ENCODE data around the gene EGFR. TPM values are rescaled to one million over a fixed set of nuclear protein-coding genes. Genes with fewer than 3 reads are reported as not detected.

Gene EGFR
- total RNA-seq, 1 donor from 2014 or later: 6.1 TPM

DNA sequence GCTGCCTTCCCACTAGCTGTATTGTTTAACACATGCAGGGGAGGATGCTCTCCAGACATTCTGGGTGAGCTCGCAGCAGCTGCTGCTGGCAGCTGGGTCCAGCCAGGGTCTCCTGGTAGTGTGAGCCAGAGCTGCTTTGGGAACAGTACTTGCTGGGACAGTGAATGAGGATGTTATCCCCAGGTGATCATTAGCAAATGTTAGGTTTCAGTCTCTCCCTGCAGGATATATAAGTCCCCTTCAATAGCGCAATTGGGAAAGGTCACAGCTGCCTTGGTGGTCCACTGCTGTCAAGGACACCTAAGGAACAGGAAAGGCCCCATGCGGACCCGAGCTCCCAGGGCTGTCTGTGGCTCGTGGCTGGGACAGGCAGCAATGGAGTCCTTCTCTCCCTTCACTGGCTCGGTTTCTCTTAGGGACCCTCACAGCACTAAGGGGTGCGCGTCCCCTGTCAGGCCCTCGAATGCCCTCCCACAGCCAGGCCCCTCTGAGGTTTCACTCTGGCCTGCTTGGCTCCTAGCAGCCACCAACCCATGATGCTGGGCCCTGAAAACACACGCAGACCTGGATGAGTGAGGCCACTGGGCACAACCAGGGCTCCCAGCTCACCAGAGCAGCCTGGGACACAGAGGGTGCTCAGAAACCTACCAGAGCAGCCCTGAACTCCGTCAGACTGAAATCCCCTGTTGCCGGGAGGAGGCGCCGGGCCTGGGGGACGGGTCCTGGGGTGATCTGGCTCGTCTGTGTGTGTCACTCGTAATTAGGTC, 173.3 kb downstream of the EGFR start:
- Histone ChIP-seq H3K9me3 (replicated peaks) (no peaks in the 10 kb centered on the region), H3K27me3 (ENCODE audit: low read depth) (no peaks in the 10 kb centered on the region), H3K27ac (replicated peaks) (peak overlapping the region; percentile 31), H3K4me3 (no peak overlapping the region), H3K4me1 (peaks cover 48% of the 10 kb centered on the region), H3K36me3 (peaks cover 6% of the 10 kb centered on the region)
- no peak for DNase-seq
- TF ChIP-seq, protein P1, sequence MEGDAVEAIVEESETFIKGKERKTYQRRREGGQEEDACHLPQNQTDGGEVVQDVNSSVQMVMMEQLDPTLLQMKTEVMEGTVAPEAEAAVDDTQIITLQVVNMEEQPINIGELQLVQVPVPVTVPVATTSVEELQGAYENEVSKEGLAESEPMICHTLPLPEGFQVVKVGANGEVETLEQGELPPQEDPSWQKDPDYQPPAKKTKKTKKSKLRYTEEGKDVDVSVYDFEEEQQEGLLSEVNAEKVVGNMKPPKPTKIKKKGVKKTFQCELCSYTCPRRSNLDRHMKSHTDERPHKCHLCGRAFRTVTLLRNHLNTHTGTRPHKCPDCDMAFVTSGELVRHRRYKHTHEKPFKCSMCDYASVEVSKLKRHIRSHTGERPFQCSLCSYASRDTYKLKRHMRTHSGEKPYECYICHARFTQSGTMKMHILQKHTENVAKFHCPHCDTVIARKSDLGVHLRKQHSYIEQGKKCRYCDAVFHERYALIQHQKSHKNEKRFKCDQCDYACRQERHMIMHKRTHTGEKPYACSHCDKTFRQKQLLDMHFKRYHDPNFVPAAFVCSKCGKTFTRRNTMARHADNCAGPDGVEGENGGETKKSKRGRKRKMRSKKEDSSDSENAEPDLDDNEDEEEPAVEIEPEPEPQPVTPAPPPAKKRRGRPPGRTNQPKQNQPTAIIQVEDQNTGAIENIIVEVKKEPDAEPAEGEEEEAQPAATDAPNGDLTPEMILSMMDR (IDR thresholded peaks at IDR 0.05; ENCODE audit: borderline replicate concordance): no peak
- intact Hi-C loops (cut with micrococcal nuclease): no loop called here

DNA sequence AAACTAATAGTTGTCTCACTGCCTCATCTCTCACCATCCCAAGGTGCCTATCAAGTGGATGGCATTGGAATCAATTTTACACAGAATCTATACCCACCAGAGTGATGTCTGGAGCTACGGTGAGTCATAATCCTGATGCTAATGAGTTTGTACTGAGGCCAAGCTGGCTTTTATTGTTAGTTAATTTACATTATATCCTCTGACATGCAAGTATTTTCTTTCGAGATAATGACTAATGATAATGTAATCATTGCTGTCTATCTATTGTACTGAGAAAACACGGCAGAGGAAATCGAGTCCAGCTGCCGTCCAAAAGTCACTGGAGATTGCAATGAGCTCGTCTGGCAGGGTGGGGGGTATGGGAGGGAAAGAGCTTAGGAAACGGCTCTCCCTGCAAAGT, 173.9 kb downstream of the EGFR start:
- Histone ChIP-seq H3K27ac (replicated peaks) (peak overlapping the region; percentile 31), H3K9me3 (replicated peaks) (no peaks in the 10 kb centered on the region), H3K27me3 (ENCODE audit: low read depth) (no peaks in the 10 kb centered on the region), H3K4me3 (no peak overlapping the region), H3K4me1 (peaks cover 41% of the 10 kb centered on the region), H3K36me3 (peaks cover 6% of the 10 kb centered on the region)
- DNase-seq: no peak
- TF ChIP-seq, protein P1 (IDR thresholded peaks at IDR 0.05; ENCODE audit: borderline replicate concordance): no peak
- intact Hi-C loops (cut with micrococcal nuclease): no loop called here

DNA sequence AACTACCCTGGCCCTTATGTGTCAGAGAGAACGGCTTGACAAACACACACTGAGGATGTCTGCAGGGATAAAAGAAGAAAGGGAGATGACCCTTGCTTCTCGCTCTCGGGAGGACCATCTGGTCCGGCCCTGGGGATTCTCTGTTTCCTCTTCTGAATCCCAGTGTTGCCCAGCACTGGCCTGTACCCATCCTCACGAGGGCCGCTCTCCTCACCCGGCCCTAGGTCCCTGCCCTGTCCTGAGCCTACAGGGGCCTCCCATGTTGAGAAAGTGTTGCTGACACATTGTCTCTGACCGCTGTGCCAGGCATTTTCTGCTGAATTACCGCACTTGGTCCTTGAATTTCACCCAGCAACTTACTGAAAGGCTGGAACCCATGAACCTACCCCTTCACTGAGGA, 174.4 kb downstream of the EGFR start:
- Histone ChIP-seq H3K27me3 (ENCODE audit: low read depth) (no peaks in the 10 kb centered on the region), H3K4me1 (peaks cover 36% of the 10 kb centered on the region), H3K36me3 (peaks cover 6% of the 10 kb centered on the region), H3K9me3 (replicated peaks) (no peaks in the 10 kb centered on the region), H3K27ac (replicated peaks) (peak overlapping the region; percentile 14), H3K4me3 (no peak overlapping the region)
- DNase-seq: no peak
- TF ChIP-seq, protein P1 (IDR thresholded peaks at IDR 0.05; ENCODE audit: borderline replicate concordance): no peak
- intact Hi-C loops (cut with micrococcal nuclease): no loop called here

DNA sequence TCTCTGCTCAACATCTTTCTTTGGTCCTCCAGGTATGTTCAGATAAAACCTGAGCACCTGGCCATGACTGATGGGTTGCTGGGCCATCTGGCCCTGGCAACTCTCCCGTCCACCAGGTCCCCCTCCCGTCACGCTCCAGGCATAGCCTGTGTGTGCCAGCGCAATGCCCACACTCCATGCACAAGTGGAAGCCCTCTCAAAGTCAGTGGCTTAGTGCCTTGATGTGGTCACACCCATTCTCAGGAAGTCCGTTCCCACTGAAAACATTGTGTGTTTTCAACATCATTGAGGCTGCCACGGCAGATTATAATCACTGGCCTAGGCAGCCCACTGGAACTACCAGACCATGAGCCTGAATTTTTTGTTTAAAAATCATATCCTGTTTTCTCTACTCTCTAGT, 175.7 kb downstream of the EGFR start:
- DNase-seq: no peak
- no peak overlapping the region for H3K4me3 ChIP-seq
- no peaks in the 10 kb centered on the region for H3K27me3 ChIP-seq (ENCODE audit: low read depth)
- no peaks in the 10 kb centered on the region for H3K9me3 ChIP-seq (replicated peaks)
- H3K4me1 ChIP-seq: peaks cover 29% of the 10 kb centered on the region
- peaks cover 17% of the 10 kb centered on the region for H3K36me3 ChIP-seq
- intact Hi-C loops (cut with micrococcal nuclease): no loop called here
- H3K27ac ChIP-seq (replicated peaks): peak overlapping the region; percentile 34
- TF ChIP-seq, protein P1 (IDR thresholded peaks at IDR 0.05; ENCODE audit: borderline replicate concordance): no peak

DNA sequence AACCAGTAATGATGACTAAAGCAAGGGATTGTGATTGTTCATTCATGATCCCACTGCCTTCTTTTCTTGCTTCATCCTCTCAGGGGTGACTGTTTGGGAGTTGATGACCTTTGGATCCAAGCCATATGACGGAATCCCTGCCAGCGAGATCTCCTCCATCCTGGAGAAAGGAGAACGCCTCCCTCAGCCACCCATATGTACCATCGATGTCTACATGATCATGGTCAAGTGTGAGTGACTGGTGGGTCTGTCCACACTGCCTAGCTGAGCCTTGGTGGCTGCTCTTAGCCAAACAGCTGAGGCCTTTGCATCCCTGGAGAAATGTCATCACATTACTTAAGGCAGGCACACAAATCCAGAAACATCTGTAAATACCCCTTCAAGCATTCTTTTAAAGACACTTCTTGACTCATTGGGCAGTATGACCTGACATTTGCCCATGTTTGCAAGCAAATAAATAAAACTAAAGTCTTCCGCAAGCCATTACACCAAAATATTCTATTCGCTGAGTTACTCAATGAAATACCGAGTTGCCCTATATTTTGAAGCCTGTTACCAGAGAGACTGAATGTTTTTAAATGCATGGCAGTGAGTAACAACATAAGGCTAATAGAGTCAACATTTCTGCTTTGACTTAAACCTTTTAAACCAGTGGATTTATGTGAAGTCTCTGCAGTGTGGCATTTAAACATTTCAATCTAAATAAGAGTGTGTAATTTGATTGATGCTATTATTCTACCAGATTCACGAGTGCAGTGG, 180.0 kb downstream of the EGFR start:
- no peaks in the 10 kb centered on the region for H3K27me3 ChIP-seq (ENCODE audit: low read depth)
- H3K4me3 ChIP-seq: no peak overlapping the region
- TF ChIP-seq, protein P1 (IDR thresholded peaks at IDR 0.05; ENCODE audit: borderline replicate concordance): no peak
- no peaks in the 10 kb centered on the region for H3K9me3 ChIP-seq (replicated peaks)
- H3K27ac ChIP-seq (replicated peaks): no peak overlapping the region
- peaks cover 49% of the 10 kb centered on the region for H3K36me3 ChIP-seq
- DNase-seq: no peak
- H3K4me1 ChIP-seq: peaks cover 11% of the 10 kb centered on the region
- intact Hi-C loops (cut with micrococcal nuclease): no loop called here

All from left ventricle myocardium inferior (tissue), 1 donor.